Lower leg skin (tissue), 3 donors: Measurements from ENCODE around the gene NAALADL2.

Source experiments
- CTCF ChIP-seq, 3 donors: fragments of 450-650 bp; IDR thresholded peaks; one replicate each; pipeline ENCODE4 v1.5.1; 2016; ENCODE audit warnings: antibody characterized with exemption in 3 of 3, mild to moderate bottlenecking in 3 of 3, moderate library complexity in 2 of 3
- POLR2A ChIP-seq, 2 donors: fragments of 450-650 bp; IDR thresholded peaks; one replicate each; pipeline ENCODE4 v1.6.1; 2016 to 2017; ENCODE audit warnings: antibody characterized with exemption in 2 of 2, mild to moderate bottlenecking in 1 of 2, moderate library complexity in 1 of 2

GRCh38 chr3:175664911-175665310, 805.8 kb downstream of the NAALADL2 start:
- TF ChIP-seq CTCF (IDR thresholded peaks at IDR 0.05) (no peak), POLR2A (IDR thresholded peaks at IDR 0.05) (no peak)
